Karpas-422 (cell line): ENCODE measurements around the gene CTIF. TPM values are rescaled to one million over a fixed set of nuclear protein-coding genes. Genes with fewer than 3 reads are reported as not detected.
A peak's percentile ranks its signal among the peaks of the same experiment; 100 is the strongest.

Source experiments
- DNase-seq: peaks from one replicate; pipeline ENCODE4 v3.0.0-alpha.2; 2015
- H2AFZ ChIP-seq: fragments of 200-600 bp; sonication (generic); 2 replicates; pipeline ENCODE4 v1.6.1; 2014; ENCODE audit warnings: antibody characterized with exemption, low read length, mixed read lengths
- H3K27ac ChIP-seq: fragments of 200-600 bp; sonication (generic); 2 replicates; pipeline ENCODE4 v1.5.1; 2014; ENCODE audit warnings: mild to moderate bottlenecking, low read length, moderate library complexity
- H3K27me3 ChIP-seq: fragments of 200-600 bp; sonication (generic); 2 replicates; pipeline ENCODE4 v1.6.1; 2014; ENCODE audit warnings: low read length, mixed read lengths
- H3K36me3 ChIP-seq: fragments of 200-600 bp; sonication (generic); 2 replicates; pipeline ENCODE4 v1.6.1; 2014; ENCODE audit warnings: low read length, mixed read lengths; ENCODE audit not compliant: insufficient read depth
- H3K4me1 ChIP-seq: fragments of 200-600 bp; sonication (generic); 2 replicates; pipeline ENCODE4 v1.6.1; 2014; ENCODE audit warnings: mild to moderate bottlenecking, low read length, mixed read lengths
- H3K4me2 ChIP-seq: fragments of 200-600 bp; sonication (generic); 2 replicates; pipeline ENCODE4 v1.6.1; 2014; ENCODE audit warnings: low read length, low read depth, mild to moderate bottlenecking; ENCODE audit not compliant: poor library complexity, severe bottlenecking
- H3K4me3 ChIP-seq: fragments of 200-600 bp; sonication (generic); 2 replicates; pipeline ENCODE4 v1.5.1; 2014; ENCODE audit warnings: mild to moderate bottlenecking, antibody characterized with exemption, low read length, mixed read lengths
- H3K79me2 ChIP-seq: fragments of 200-600 bp; sonication (generic); 2 replicates; pipeline ENCODE4 v1.6.1; 2014; ENCODE audit warnings: mild to moderate bottlenecking, low read length, mixed read lengths
- H3K9ac ChIP-seq: fragments of 200-600 bp; sonication (generic); 2 replicates; pipeline ENCODE4 v1.6.0; 2014; ENCODE audit warnings: low read length
- H3K9me2 ChIP-seq: fragments of 200-600 bp; sonication (generic), shearing (Covaris generic); replicated peaks from 2 replicates; pipeline ENCODE4 v1.6.0; 2014; ENCODE audit warnings: mild to moderate bottlenecking, low read length, moderate library complexity; ENCODE audit not compliant: insufficient read depth
- H3K9me3 ChIP-seq: fragments of 300-700, 200-600 bp; sonication (generic); 2 replicates; pipeline ENCODE4 v1.6.1; 2014; ENCODE audit warnings: low read length, mixed read lengths
- H4K20me1 ChIP-seq: fragments of 200-600 bp; sonication (generic); 2 replicates; pipeline ENCODE4 v1.6.1; 2014; ENCODE audit warnings: mild to moderate bottlenecking, antibody characterized with exemption, low read length, low read depth; ENCODE audit not compliant: insufficient read depth
- total RNA-seq: library from RNA; depleted of rRNA; stranded (reverse); fragments of >200 nt; shearing (Covaris generic); gene quantifications from 2 replicates; pipeline ENCODE4 v1.2.3, GENCODE V29; 2014; ENCODE audit warnings: low replicate concordance

CTIF gene
- total RNA-seq, 1 experiment from 2014 or later = 0.60 TPM

DNA sequence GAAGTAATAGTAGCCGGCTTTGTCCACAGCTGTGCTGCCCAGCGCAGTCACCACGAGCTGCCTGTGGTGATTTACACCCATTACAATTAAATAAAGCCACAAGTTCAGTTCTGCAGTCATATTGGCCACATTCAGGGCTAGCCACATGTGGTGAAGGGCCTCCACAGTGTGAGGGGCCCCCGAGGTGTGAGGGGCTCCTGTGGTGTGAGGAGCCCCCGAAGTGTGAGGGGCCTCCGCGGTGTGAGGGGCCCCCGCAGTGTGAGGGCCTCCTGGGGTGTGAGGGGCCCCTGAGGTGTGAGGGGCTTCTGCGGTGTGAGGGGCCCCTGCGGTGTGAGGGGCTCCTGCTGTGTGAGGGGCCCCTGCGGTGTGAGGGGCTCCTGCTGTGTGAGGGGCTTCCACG, 191.2 kb downstream of the CTIF start:
- no peak overlapping the region for H3K4me2 ChIP-seq
- H2AFZ ChIP-seq = no peak overlapping the region
- no peaks in the 10 kb centered on the region; the same call in 1 of the 2 replicates for H3K27me3 ChIP-seq
- H3K9me2 ChIP-seq = no peaks in the 10 kb centered on the region
- H3K27ac ChIP-seq = no peak overlapping the region
- H3K4me1 ChIP-seq = no peaks in the 10 kb centered on the region
- no peaks in the 10 kb centered on the region for H3K36me3 ChIP-seq
- DNase-seq = no peak
- no peaks in the 10 kb centered on the region for H4K20me1 ChIP-seq
- no peak overlapping the region for H3K9ac ChIP-seq
- H3K9me3 ChIP-seq = no peaks in the 10 kb centered on the region
- no peak overlapping the region for H3K4me3 ChIP-seq
- no peaks in the 10 kb centered on the region for H3K79me2 ChIP-seq

DNA sequence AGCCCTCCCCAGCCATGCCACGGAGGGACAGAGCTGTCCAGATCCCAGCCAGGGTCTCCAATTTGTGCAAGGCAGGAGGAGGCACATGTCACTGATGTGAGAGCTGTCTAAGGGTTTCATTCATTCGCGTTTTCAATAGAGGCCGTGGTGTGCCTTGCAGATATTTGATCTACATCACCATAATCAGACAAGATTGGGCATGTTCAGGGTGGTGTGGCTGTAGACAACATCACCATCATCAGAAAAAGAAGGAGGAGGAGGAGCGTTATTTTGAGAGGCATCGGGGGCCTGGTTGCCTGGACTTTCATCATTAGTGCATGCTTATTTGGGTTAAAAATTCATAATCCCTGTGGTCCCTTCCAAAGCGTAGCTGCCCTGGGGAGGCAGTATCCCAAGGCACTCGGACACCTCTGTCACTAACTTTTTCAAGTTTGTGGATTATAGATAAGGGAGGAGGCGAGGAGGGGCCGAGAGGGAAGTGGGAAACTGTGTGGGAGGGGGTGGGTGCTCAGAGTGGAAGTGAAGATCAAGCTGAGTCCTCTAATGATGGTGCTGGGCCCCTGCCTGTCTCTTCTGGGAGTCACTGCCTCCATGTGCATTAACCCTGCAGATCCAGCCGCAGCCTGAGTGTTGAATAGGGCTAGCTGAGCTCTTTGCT, 194.1 kb downstream of the CTIF start:
- no peaks in the 10 kb centered on the region for H3K9me2 ChIP-seq

DNA sequence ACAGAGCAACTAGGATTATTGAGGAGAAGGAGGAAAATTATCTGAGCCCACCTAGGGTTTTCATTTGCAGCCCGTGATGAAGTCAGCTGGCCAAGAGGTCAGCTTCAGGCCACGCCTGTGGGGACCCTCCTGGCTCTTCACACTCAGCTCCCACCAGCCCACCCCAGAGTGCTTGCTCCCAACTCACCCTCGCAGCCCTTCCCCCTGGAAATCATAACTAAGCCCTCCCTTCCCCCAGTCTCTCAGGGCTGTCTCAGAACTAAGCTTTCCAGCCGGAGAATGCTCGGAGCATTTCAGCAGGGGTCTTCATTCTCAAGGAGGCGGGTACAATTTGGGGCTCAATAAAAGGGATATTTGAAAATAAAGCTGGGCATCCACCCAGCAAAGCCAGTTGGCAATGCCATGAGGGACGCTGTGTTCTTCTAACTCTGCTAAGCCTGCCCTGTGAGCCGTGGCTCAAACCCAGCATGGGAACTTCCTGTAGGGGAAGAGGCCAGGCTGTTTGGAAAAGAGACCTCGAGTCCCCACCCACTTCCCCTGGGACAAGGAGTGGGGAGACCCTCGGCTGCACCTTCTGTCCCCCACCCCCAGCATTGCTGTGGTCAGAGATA, 194.9 kb downstream of the CTIF start:
- Histone ChIP-seq H4K20me1 (no peaks in the 10 kb centered on the region), H3K4me3 (no peak overlapping the region), H3K9me2 (no peaks in the 10 kb centered on the region), H3K27ac (no peak overlapping the region), H3K36me3 (no peaks in the 10 kb centered on the region), H3K79me2 (no peaks in the 10 kb centered on the region), H3K27me3 (no peaks in the 10 kb centered on the region), H2AFZ (no peak overlapping the region), H3K4me2 (no peak overlapping the region), H3K4me1 (no peaks in the 10 kb centered on the region), H3K9me3 (no peaks in the 10 kb centered on the region), H3K9ac (no peak overlapping the region)
- no peak for DNase-seq

More for the DNA sequence above, 194.1 kb downstream of the CTIF start:
- Histone ChIP-seq H2AFZ (no peak overlapping the region), H3K36me3 (no peaks in the 10 kb centered on the region), H3K27me3 (no peaks in the 10 kb centered on the region), H3K4me3 (no peak overlapping the region), H3K9me3 (no peaks in the 10 kb centered on the region), H3K79me2 (no peaks in the 10 kb centered on the region), H3K9ac (no peak overlapping the region), H3K27ac (no peak overlapping the region), H4K20me1 (no peaks in the 10 kb centered on the region), H3K4me1 (no peaks in the 10 kb centered on the region), H3K4me2 (no peak overlapping the region)
- DNase-seq = no peak

DNA sequence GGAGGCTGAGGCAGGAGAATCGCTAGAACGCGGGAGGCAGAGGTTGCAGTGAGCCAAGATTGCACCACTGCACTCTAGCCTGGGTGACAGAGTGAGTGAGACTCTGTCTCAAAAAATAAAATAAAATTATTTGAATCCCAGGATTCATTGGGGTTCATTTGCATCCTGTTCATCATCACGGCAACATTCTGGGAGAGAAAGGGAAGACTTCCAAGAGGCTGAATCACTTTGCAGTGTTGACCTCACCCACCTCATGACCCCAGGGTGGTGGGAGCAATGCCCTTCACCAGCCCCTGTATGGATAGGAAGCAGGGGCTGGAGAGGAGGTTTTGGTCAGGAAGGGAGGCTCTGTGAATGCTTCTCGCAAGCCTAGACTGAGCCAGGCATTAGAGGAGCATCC, 195.6 kb downstream of the CTIF start:
- Histone ChIP-seq H3K4me3 (no peak overlapping the region), H3K9me3 (no peaks in the 10 kb centered on the region), H3K27ac (no peak overlapping the region), H3K79me2 (no peaks in the 10 kb centered on the region), H3K27me3 (no peaks in the 10 kb centered on the region), H3K9me2 (no peaks in the 10 kb centered on the region), H4K20me1 (no peaks in the 10 kb centered on the region), H3K36me3 (no peaks in the 10 kb centered on the region), H3K9ac (no peak overlapping the region), H2AFZ (no peak overlapping the region), H3K4me1 (no peaks in the 10 kb centered on the region), H3K4me2 (no peak overlapping the region)
- no peak for DNase-seq

DNA sequence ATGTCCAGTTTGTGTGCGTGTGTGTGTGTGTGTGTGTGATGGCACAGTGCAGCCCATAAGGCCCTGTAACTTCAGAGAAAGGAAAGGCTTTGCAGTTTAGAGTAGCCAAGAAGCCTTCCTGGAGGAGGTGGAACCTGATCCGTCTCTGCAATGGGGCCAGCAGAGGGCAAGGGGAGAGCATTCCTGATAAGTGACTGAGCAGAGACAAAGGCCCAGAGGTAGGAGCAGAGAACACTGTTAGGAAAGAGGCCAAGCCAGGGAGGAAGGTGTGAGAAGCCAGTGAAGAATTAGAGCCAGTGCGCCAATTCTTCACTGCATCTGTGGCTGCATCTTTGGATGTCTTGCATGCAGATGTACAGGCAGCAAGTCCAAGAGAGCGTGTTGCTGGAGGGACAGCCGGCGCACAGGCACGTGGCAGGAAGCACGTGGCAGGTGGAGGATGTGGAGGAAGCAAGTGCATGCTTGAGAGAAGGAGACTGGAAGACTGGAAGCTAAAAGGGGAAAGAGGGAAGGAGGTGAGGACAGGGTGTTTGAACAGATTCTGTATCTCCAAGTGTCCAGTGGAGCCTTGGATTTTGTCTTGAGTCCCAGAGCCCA, 196.3 kb downstream of the CTIF start:
- H3K9me3 ChIP-seq = no peaks in the 10 kb centered on the region
- H3K36me3 ChIP-seq = no peaks in the 10 kb centered on the region
- H3K9me2 ChIP-seq = no peaks in the 10 kb centered on the region
- no peak overlapping the region for H3K4me2 ChIP-seq
- no peak overlapping the region for H3K27ac ChIP-seq
- no peak overlapping the region for H3K4me3 ChIP-seq
- H3K4me1 ChIP-seq = no peaks in the 10 kb centered on the region
- no peaks in the 10 kb centered on the region for H3K27me3 ChIP-seq
- H2AFZ ChIP-seq = peak overlapping the region; percentile 54; the same call in 1 of the 2 replicates
- H3K9ac ChIP-seq = no peak overlapping the region
- no peaks in the 10 kb centered on the region for H4K20me1 ChIP-seq
- no peak for DNase-seq
- no peaks in the 10 kb centered on the region for H3K79me2 ChIP-seq

DNA sequence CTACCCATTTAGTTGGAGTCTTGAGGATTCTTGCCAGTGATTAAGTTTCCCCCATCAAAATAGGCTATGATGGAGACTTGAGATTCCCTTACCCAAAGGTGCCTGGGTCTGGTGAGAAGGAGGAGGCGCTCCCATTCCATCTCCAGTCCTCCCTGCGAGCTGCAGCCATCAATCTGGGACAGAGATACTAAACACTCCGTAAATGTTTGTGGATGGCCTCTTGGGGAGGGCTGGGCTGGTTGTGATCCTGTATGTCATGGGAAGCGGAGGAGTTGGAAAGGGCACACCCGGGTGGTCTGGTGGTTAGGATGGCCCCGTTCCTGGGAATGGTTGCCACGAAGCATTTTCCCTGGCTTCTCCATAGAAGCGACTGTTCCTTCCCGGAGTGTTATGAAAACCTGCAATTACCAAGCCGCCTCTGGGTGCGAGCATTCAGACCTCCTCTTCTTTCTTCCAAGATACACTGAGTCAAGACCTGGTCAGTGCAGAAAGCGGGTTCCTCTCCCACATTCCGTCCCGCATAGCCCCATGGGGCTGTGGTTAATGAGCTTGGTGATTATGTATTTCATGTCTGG, 196.9 kb downstream of the CTIF start:
- no peak for DNase-seq
- H4K20me1 ChIP-seq = no peaks in the 10 kb centered on the region

DNA sequence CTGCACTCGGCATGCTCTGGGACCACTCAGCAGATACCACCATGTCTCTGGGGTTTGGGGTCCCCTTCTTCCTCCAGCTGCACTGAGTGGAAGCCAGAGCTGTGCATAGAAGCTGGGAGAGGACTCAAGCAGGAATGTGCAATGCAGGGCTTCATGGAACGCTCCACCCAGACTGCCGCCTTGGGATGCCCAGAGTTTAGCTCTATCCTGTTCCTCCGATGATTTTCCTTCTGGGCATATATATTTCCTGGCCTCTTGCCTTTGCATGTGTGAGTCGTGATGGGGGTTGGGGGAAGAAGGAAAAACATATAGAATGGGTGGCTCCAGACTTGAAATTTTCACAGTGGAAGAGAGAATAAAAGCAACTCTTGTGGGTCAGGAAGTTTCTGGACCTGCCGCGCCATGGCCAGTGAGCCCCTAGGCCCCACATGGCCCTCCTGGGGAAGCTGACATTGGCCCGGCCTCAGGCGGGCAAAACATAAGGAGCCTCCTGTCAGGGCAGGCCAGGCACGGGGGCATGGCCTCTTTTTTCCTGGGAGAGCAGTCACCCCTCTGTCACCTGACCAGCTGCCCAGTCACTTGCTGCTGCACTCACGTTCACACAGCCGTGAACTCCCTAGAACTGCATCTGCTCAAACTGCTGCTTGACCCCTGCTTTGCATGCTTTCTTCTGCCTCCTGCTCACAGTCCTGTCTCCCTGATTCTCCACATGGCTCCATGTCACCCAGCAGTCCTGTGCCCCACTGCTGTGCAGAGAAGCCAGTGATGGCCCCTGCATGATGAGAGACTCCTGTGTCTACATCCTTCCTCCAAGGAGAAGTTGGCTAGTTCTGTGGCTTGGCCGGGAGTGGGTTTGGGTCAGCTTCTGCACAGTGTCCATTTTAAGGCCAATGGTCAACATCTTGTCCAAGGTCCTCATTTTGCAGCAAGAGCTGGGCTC, 197.8 kb downstream of the CTIF start:
- no peak overlapping the region for H3K9ac ChIP-seq
- H3K27me3 ChIP-seq = no peaks in the 10 kb centered on the region
- no peak overlapping the region for H3K4me2 ChIP-seq
- H3K9me2 ChIP-seq = no peaks in the 10 kb centered on the region
- no peaks in the 10 kb centered on the region for H3K9me3 ChIP-seq
- H2AFZ ChIP-seq = no peak overlapping the region
- no peaks in the 10 kb centered on the region for H4K20me1 ChIP-seq
- H3K27ac ChIP-seq = no peak overlapping the region
- H3K36me3 ChIP-seq = no peaks in the 10 kb centered on the region
- H3K4me1 ChIP-seq = no peaks in the 10 kb centered on the region
- DNase-seq = no peak
- H3K79me2 ChIP-seq = no peaks in the 10 kb centered on the region
- no peak overlapping the region for H3K4me3 ChIP-seq

More for the DNA sequence above, 196.9 kb downstream of the CTIF start:
- Histone ChIP-seq H3K4me2 (no peak overlapping the region), H3K4me1 (no peaks in the 10 kb centered on the region), H2AFZ (peak overlapping the region; percentile 54; the same call in 1 of the 2 replicates), H3K79me2 (no peaks in the 10 kb centered on the region), H3K9ac (no peak overlapping the region), H3K9me3 (no peaks in the 10 kb centered on the region), H3K9me2 (no peaks in the 10 kb centered on the region), H3K4me3 (no peak overlapping the region), H3K36me3 (no peaks in the 10 kb centered on the region), H3K27me3 (no peaks in the 10 kb centered on the region), H3K27ac (no peak overlapping the region)
